ENCODE data around the gene CLEC3A.

Gene CLEC3A

GRCh38 chr16:78075800-78076199 is 53.5 kb downstream of the CLEC3A start:
- no peak for DNase-seq (ENCODE audit: low read depth)
- TF ChIP-seq CTCF (conservative IDR thresholded peaks at IDR 0.05; ENCODE audit: low read depth, low read length), result no peak
- no peak overlapping the region for H3K4me3 ChIP-seq (ENCODE audit: low read depth, low read length)

- no peak for TF ChIP-seq CTCF (conservative IDR thresholded peaks at IDR 0.05; ENCODE audit: low read depth, low read length)
- no peak overlapping the region for H3K4me3 ChIP-seq (ENCODE audit: low read depth, low read length)
- no peak for DNase-seq (ENCODE audit: low read depth)
Observed at GRCh38 chr16:78081341-78081740, 59.0 kb downstream of the CLEC3A start.

Data from choroid plexus epithelial cell (primary cell).